Left renal cortex interstitium (tissue), 4 donors: ENCODE results near the gene METTL27. TPM values are rescaled to one million over a fixed set of nuclear protein-coding genes. Genes with fewer than 3 reads are reported as not detected.
"Not testable (repeated sequence)": the region's sequence is repeated elsewhere in the genome, so short reads cannot be mapped to it uniquely, and the experiment has no call there.

Experiments
- DNase-seq, 4 donors: peaks; one replicate each; pipeline ENCODE4 v3.0.0-alpha.2; 2013; ENCODE audit warnings: low read depth in 4 of 4, low spot score in 2 of 4, missing footprints in 1 of 4
- polyA plus RNA-seq, 4 donors: library from polyadenylated mRNA; unstranded; fragments of 120-200 nt; gene quantifications; one replicate each; pipeline ENCODE4 v1.2.1, GENCODE V29; 2013; ENCODE audit not compliant: insufficient read length in 4 of 4

The METTL27 gene
- polyA plus RNA-seq, 4 donors, result 3.6 to 17.9 (median 10.1) TPM

DNA sequence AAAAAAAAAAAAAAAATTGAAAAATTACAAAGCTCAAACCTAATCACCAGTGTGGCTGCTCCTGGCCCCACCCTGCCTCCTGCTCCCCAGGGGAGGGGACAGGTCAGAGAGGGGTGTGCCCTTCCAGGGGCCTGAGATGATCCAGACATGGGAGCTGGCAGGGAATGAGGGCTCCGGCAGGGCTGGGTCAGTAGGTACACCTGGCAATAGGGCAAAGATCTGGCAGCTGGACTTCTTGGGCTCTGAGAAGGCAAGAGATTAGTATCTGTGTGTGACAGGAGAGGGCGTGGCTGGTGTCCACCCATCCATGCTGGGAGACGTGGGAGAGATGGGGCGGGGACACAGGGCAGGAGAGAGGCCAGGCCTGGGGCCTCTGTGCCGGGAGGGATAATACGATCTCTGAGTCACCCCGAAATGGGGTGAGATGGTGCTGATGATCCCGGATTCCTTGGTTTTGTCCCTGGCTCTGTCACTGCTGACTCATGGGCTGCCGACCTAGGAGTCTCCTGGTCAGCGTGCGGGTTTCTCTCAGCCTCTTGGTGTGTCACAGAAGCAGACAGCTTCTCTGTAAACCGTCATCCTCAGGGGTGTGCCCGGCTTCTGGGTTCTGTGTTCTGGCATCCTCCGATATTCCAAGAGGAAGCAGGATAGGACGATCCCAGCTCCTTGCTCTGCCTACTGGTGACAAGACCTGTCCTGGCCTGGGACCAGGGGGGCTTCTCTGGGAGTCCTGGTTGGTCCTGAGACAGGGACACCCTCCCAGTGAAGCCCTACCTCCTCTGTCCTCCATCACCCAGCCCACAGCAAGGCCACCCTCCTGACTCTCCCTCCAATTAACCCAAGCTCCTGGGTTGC, 19.8 kb downstream of the METTL27 start:
- DNase-seq, result no peak

DNA sequence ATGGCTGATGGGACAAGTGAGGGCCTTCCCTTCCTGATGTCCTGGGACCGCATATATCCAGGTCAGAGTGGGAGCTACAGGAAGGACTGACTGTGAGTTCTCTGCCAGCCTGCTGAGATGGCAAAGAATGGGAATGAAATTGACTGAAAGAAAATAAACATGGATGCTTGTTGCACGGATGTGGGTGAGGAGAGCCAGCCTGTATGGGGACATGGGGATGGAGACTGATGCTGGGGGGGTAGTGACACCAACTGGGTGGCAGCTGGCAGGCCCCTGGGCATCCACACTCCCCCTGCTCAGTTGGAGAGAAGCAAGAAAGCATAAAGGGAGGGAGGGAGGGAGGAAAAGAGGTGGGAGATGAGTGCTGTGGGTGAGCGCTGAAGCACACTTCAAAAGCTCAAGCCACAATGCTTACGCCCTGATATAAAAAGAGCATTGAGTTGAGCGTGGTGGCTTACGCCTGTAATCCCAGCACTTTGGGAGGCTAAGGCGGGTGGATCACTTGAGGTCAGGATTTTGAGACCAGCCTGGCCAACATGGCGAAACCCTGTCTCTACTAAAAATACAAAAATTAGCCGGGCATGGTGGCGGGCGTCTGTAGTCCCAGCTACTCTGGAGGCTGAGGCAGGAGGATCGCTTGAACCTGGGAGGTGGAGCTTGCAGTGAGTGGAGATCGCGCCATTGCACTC, 20.6 kb downstream of the METTL27 start:
- not testable (repeated sequence) for DNase-seq

DNA sequence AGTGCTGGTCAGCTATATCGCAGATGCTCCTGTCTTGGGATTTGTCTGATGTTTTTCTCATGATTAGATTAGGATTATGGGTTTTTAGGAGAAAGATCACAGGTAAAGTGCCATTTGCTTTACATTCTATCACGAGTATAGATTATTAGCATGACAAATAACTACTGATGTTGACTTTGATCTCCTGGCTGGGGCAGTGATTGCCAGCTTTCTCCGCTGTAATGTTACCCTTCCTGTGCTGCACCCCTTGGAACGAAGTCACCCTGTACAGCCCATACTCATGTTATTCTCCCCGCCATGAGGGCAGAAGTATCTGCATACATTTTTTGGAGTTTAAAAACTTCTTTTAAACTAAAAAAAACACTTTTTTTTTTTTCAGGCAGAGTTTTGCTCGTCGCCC, 22.3 kb downstream of the METTL27 start:
- no peak for DNase-seq

DNA sequence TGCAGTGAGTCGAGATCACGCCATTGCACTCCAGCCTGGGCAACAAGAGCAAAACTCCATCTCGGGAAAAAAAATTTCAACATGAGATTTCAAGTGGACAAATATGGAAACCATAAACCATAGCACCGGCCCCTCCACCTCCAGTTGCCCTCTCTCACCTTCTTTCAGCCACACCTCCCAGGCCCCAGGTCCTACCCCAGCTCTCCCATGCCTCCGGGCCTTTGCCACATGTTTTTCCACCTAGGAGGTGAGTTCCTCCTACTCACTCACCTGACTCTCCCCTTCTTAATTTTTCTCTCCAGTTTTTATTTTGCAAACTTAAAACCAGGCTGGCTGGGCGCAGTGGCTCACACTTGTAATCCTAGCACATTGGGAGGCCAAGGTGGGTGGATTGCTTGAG, 25.2 kb downstream of the METTL27 start:
- DNase-seq, result no peak

DNA sequence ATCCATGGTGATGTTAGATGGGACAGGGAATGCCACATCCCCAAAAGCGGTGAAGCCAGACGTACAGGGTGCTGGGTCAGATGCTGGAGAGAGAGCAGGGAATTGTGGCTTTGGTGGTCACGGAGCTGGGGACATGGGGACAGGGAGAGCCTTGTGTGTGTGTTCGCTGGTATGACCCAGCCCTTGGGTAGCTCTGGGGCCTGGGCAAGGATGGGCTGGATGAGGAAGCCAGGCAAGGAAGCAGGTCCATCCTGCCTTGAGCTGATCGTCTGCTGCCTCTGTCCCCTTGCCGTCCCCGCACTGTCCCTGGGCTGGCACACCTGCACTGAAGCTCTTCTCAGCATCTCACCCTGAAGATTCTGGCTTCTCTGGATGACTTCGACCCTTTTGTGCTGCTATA, 26.9 kb downstream of the METTL27 start:
- DNase-seq, result no peak

DNA sequence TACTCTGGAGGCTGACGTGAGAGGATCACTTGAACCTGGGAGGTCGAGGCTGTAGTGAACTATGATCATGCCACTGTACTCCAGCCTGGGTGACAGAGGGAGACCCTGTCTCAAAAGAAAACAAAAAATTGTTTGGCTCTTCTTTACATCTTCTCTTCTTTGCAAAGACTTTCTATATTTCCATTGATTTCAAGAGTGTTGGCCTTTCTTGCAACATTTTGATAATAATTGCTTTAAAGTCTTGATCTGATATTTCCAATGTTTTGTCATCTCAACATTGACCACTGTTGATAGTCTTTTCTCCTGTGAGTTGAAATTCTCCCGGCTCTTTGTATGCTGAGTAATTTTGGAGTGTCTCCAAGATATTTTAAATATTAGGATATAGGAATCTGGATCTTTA, 29.3 kb downstream of the METTL27 start:
- DNase-seq, result no peak

DNA sequence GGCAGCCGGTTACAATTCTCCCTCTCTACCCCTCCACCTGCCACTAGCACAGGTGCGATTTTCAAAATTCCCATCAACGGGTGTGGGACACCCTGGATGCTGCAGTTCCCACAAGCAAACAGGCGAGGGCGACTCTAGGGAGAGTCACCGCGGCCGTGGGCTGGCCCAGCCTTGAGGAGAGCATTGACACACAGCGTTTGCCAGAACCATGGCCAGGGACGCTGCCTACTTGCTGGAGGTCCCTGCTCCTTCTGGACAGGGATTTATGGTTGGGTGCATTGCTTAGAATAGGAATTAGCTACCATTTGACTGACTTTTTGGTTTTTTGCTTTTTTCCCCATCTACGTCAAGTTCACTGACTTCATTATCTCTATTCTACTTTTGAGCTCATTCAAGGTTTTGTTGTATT, 30.6 kb downstream of the METTL27 start:
- no peak for DNase-seq

DNA sequence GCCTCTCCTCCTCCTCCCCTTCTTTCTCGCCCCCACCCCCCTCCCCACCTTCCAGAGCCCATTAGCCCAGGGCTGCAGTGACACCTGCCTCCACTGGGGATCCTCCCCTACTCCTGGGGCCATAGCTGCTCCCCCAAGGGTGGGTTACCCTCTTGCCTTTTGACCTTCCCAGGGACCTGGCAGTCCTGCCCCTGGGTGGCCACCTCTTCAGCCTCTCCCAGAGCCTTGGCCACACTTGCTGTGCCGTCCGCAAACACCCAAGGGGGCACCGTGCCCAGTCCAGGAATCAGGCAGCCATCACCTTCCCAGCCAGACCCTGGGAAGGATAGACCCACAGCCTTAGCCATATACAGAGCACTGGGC, 31.3 kb downstream of the METTL27 start:
- DNase-seq, result no peak

DNA sequence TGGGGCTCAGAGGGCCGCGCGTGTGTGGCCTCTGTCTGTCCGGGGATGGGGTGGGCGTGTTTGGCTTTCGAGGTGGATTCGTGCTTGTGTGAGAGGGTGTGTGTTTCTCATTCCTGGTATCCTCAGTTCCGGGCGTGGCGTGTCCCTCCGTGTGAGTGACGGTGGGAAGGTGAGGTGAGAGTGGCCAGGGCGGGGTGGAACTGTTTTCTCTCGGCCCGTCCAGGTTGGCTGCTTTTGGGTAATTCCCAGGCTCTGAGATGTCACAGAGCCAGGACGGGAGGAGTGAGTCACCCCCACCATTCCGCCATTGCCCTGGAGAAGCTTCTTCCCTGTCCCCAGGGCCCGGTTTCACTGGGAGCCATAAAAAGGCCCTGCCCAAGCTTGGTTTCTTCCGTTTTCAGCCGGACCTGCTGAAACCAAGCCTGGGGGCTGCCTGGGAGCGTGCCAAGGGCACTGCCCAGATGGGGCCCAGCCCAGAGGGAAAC, 32.8 kb downstream of the METTL27 start:
- no peak for DNase-seq

DNA sequence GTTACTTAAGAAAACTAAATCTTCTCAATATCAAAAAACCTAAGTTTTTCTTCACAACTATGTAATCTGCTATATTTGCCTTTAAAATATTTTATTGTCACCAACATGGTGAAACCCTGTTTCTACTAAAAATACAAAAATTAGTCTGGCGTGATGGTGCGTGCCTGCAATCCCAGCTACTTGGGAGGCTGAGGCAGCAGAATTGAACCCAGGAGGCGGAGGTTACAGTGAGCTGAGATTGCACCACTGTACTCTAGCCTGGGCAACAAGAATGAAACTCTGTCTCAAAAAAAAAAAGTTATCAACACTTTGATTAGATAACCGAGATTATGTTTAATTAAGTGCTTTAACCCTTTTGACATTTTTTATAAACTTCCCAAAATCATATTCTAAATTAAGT, 39.9 kb downstream of the METTL27 start:
- no peak for DNase-seq

DNA sequence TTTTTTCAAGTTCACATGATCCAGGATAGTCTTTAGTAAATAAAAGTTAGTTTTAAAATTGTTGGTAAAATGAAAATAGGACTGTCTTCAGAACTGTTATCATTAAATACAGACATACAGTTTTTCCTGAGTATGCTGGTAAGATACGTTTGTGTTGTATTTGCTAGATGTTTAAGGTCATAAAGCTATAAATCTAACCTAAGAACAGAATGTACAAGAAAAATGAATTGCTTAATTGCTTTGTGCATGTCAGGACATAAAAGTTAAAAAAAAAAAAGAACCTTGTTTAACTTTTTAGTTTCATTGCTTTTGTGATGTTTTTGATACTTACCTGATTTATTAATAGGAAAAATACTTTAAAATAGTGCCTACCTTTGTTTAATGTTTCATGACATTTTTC, 40.7 kb downstream of the METTL27 start:
- DNase-seq, result no peak

DNA sequence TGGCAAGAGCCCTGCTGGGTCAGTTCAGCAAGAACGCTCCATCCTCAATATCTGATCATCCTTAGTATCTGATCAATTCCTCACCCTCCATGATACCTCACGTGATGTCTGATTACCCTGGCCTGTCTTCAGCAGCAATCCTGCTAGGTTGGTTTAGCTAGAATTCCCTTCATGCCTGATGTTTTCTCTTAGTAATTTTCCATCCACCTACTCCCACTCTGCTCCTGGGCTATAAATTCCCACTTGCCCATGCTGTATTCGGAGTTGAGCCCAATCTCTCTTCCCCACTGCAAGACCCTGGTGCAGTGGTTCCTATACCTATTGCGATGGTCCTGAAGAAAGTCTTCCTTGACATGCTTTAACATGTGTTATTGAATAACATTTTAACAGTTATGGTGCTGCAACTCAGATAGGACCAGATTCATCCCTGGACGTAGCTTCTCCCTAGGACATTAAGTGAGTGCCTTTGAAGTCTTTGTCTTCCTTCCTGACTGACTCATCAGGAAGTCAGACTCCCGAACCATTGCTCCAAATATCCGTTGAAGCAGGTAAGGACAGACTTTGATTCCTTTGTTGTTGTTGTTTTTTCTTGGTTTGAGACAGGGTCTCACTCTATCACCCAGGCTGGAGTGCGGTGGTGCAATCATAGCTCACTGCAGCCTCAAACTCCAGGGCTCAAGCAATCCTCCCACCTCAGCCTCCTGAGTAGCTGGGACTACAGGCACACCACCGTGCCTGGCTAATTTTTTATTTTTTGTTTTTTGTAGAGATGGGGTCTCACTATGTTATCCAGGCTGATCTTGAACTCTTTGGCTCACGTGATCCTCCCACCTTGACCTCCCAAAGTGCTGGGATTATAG, 42.8 kb downstream of the METTL27 start:
- no peak for DNase-seq

DNA sequence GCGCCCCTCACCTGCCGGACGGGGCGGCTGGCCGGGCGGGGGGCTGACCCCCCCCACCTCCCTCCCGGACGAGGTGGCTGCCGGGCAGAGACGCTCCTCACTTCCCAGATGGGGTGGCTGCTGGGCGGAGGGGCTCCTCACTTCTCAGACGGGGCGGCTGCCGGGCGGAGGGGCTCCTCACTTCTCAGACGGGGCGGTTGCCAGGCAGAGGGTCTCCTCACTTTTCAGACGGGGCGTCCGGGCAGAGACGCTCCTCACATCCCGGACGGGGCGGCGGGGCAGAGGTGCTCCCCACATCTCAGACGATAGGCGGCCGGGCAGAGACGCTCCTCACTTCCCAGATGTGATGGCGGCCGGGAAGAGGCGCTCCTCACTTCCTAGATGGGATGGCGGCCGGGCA, 45.1 kb downstream of the METTL27 start:
- not testable (repeated sequence) for DNase-seq

DNA sequence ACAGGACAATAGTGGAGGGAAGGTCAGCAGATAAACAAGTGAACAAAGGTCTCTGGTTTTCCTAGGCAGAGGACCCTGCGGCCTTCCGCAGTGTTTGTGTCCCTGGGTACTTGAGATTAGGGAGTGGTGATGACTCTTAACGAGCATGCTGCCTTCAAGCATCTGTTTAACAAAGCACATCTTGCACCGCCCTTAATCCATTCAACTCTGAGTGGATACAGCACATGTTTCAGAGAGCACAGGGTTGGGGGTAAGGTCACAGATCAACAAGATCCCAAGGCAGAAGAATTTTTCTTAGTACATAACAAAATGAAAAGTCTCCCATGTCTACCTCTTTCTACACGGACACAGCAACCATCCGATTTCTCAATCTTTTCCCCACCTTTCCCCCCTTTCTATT, 45.7 kb downstream of the METTL27 start:
- DNase-seq, result not testable (repeated sequence)

DNA sequence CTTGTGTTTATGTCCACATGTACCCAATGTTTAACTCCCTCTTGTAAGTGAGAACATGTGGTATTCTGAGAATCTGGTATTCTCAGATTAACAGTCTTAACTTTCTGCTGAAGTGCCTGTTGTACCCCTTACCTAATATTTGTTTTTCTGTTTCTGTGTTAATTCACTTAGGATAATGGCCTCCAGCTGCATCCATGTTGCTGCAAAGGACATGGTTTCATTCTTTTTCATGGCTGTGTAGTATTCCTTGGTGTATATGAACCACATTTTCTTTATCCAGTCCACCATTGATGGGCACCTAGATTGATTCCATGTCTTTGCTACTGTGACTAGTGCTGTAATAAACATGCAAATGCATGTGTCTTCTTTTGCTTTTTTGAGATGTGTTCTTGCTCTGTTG, 47.1 kb downstream of the METTL27 start:
- not testable (repeated sequence) for DNase-seq

DNA sequence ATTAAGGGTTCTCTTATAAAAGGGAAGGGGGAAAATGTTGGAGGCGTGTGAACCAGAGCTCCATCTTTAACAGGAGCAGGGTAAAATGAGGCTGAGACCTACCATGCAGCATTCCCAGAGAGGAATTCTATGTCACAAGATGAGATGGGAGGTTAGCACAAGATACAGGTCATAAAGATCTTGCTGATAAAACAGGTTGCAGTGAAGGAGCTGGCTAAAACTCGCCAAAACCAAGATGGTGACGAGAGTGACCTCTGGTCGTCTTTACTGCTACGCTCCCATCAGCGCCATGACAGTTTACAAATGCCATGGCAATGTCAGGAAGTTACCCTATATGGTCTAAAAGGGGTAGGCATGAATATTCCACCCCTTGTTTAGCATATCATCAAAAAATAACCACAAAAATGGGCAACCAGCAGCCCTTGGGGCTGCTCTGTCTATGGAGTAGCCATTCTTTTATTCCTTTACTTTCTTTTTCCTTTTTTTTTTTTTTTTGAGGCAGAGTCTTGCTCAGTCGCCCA, 51.1 kb downstream of the METTL27 start:
- DNase-seq, result not testable (repeated sequence)

DNA sequence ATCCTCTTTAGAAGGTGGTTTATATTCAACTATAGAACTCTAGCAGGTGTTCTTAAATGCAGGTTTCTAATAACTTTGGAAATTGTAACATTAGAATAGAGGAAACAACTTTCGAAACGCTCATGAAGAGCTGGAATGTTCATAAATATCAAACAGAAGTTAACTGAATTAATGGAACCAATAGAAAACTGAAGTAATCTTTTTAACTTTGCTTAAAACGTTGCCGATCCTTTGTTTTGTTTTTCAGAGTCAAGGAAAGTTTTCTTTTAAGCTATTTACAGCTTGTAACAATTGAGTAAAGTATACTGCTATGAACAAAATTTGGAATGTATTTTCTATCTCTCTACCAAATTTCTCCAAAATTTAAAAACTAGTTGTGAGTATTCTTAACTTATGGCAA, 53.3 kb downstream of the METTL27 start:
- DNase-seq, result no peak

DNA sequence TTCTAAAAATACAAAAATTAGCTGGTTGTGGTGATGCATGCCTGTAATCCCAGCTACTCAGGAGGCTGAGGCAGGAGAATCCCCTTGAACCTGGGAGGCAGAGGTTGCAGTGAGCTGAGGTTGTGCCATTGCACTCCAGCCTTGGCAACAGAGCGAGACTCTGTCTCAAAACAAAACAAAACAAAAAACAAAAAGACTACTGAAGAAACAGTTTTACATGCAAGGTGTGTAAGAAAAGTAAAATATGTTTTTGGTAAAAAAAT, 54.6 kb downstream of the METTL27 start:
- DNase-seq, result not testable (repeated sequence)

DNA sequence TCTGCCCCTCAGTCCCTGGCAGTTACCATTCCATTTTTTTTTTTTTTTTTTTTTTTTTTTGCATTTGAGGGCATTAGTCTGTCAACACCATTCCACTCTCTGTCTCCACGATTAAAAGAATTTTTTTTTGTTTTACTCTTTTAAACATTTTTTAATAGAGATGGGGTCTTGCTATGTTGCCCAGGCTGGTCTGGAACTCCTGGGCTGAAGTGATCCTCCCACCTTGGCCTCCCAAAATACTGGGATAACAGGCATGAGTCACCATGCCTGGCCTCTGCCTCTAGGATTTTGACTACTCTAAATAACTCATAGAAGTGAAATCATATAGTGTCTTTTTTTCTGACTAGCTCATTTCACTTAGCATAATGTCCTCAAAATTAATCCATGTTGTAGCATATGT, 55.7 kb downstream of the METTL27 start:
- no peak for DNase-seq
